Peyer's patch (tissue), 4 donors: ENCODE measurements around the gene KLF11. TPM values are rescaled to one million over a fixed set of nuclear protein-coding genes. Genes with fewer than 3 reads are reported as not detected.
"Not testable (repeated sequence)": the region's sequence is repeated elsewhere in the genome, so short reads cannot be mapped to it uniquely, and the experiment has no call there.

ENCODE experiments used
- DNase-seq, 3 donors: peaks; one replicate each; pipeline ENCODE4 v3.0.0-alpha.2; 2017 to 2019
- H3K27ac ChIP-seq, 4 donors: fragments of 200-600 bp; sonication (generic); one replicate each; pipeline ENCODE4 v1.5.1; 2016 to 2019
- H3K27me3 ChIP-seq, 2 donors: fragments of 200-600 bp; sonication (generic); one replicate each; pipeline ENCODE4 v1.5.1; 2019
- H3K36me3 ChIP-seq, 3 donors: fragments of 200-600 bp; sonication (generic); one replicate each; pipeline ENCODE4 v1.5.1; 2016 to 2019
- H3K4me1 ChIP-seq, 4 donors: fragments of 200-600 bp; sonication (generic); one replicate each; pipeline ENCODE4 v1.5.1; 2016 to 2019
- H3K4me3 ChIP-seq, 4 donors: fragments of 200-600 bp; sonication (generic); 1 replicate in 3 of 4; 2 replicates in 1 of 4; pipeline ENCODE4 v1.5.1; 2016 to 2019; ENCODE audit warnings: mild to moderate bottlenecking in 1 of 4
- H3K9me3 ChIP-seq, 4 donors: fragments of 200-600 bp; sonication (generic); one replicate each; pipeline ENCODE4 v1.5.1; 2016 to 2019; ENCODE audit warnings: mild to moderate bottlenecking in 1 of 4
- CTCF ChIP-seq, 6 experiments: fragments of 450-650 bp in 4 of 6; fragments of 200-600 bp in 2 of 6; sonication (generic) in 1 of 6; IDR thresholded peaks; one replicate each; pipeline ENCODE4 v1.5.1; 2017 to 2019; ENCODE audit warnings: antibody characterized with exemption in 6 of 6, mild to moderate bottlenecking in 3 of 6, moderate library complexity in 1 of 6
- POLR2A ChIP-seq, 2 donors: fragments of 450-650 bp; IDR thresholded peaks; one replicate each; pipeline ENCODE4 v1.5.1; 2017; ENCODE audit warnings: antibody characterized with exemption in 2 of 2, mild to moderate bottlenecking in 2 of 2, moderate library complexity in 2 of 2
- total RNA-seq, 4 donors: library from RNA; depleted of rRNA; stranded (reverse); fragments of >200 nt; gene quantifications; one replicate each; pipeline ENCODE4 v1.1.0, GENCODE V29; 2016

KLF11 gene
- total RNA-seq, 4 donors from 2014 or later, result 4.0 to 17.3 (median 11.5) TPM

- H3K36me3 ChIP-seq, result no peaks in the 10 kb centered on the region
- no peak for DNase-seq
- H3K27ac ChIP-seq, result no peak overlapping the region
- TF ChIP-seq CTCF (IDR thresholded peaks at IDR 0.05) (no peak), POLR2A (IDR thresholded peaks at IDR 0.05) (no peak)
- H3K9me3 ChIP-seq, result no peaks in the 10 kb centered on the region
- no peaks in the 10 kb centered on the region for H3K4me1 ChIP-seq
- no peaks in the 10 kb centered on the region for H3K27me3 ChIP-seq
- H3K4me3 ChIP-seq, result no peak overlapping the region
Observed at GRCh38 chr2:10089565-10090190, 46.3 kb downstream of the KLF11 start.

GRCh38 chr2:10091182-10091888 is 48.0 kb downstream of the KLF11 start:
- no peaks in the 10 kb centered on the region for H3K27me3 ChIP-seq
- no peak for TF ChIP-seq POLR2A (IDR thresholded peaks at IDR 0.05)
- no peak for TF ChIP-seq CTCF (IDR thresholded peaks at IDR 0.05)
- H3K36me3 ChIP-seq, result no peaks in the 10 kb centered on the region
- H3K27ac ChIP-seq, result peak overlapping the region in 1 of 4 donors; percentile 13
- no peaks in the 10 kb centered on the region for H3K9me3 ChIP-seq
- peak in 2 of 3 donors; percentile 56 to 61 for DNase-seq
- peak overlapping the region; percentile 8 to 52 (median 40) for H3K4me3 ChIP-seq
- H3K4me1 ChIP-seq, result no peaks in the 10 kb centered on the region

- not testable (repeated sequence) for H3K9me3 ChIP-seq, DNase-seq, H3K36me3 ChIP-seq, H3K4me1 ChIP-seq, H3K27me3 ChIP-seq, H3K27ac ChIP-seq
- H3K4me3 ChIP-seq, result peak overlapping the region in 1 of 4 donors; percentile 42
Observed at GRCh38 chr2:10091889-10092244, 48.5 kb downstream of the KLF11 start.

GRCh38 chr2:10094271-10094814 is 51.0 kb downstream of the KLF11 start:
- Histone ChIP-seq H3K36me3 (no peaks in the 10 kb centered on the region), H3K4me3 (no peak overlapping the region), H3K27ac (no peak overlapping the region), H3K27me3 (no peaks in the 10 kb centered on the region), H3K4me1 (no peaks in the 10 kb centered on the region), H3K9me3 (no peaks in the 10 kb centered on the region)
- no peak for DNase-seq
- no peak for TF ChIP-seq POLR2A (IDR thresholded peaks at IDR 0.05)
- TF ChIP-seq CTCF (IDR thresholded peaks at IDR 0.05), result no peak

- Histone ChIP-seq H3K27ac (no peak overlapping the region), H3K4me1 (no peaks in the 10 kb centered on the region), H3K27me3 (no peaks in the 10 kb centered on the region), H3K9me3 (no peaks in the 10 kb centered on the region), H3K4me3 (no peak overlapping the region), H3K36me3 (no peaks in the 10 kb centered on the region)
- no peak for TF ChIP-seq POLR2A (IDR thresholded peaks at IDR 0.05)
- TF ChIP-seq CTCF (IDR thresholded peaks at IDR 0.05), result no peak
- no peak for DNase-seq
Observed at GRCh38 chr2:10095175-10095574, 51.8 kb downstream of the KLF11 start.

- Histone ChIP-seq H3K4me1 (peaks cover 0 to 6% (median 0%) of the 10 kb centered on the region in 4 donors), H3K27me3 (no peaks in the 10 kb centered on the region), H3K27ac (no peak overlapping the region), H3K4me3 (no peak overlapping the region), H3K9me3 (no peaks in the 10 kb centered on the region), H3K36me3 (no peaks in the 10 kb centered on the region)
- TF ChIP-seq CTCF (IDR thresholded peaks at IDR 0.05), result no peak
- TF ChIP-seq POLR2A (IDR thresholded peaks at IDR 0.05), result no peak
- no peak for DNase-seq
Observed at GRCh38 chr2:10096641-10097040, 53.3 kb downstream of the KLF11 start.
